CD4-positive, alpha-beta T cell treated with Interferon alpha-2 for 1 hour (primary cell): Measurements from ENCODE around the gene JAZF1.
"Not testable (repeated sequence)": the region's sequence is repeated elsewhere in the genome, so short reads cannot be mapped to it uniquely, and the experiment has no call there.

Experiments used
- DNase-seq, 2 donors: peaks; one replicate each; pipeline ENCODE4 v3.0.0-alpha.2; 2020 to 2022

JAZF1 gene

GRCh38 chr7:27933671-27934565 lies 246.7 kb downstream of the JAZF1 start:
- DNase-seq, result no peak

- no peak for DNase-seq
Measured at GRCh38 chr7:27930910-27931476, 249.6 kb downstream of the JAZF1 start.

DNA sequence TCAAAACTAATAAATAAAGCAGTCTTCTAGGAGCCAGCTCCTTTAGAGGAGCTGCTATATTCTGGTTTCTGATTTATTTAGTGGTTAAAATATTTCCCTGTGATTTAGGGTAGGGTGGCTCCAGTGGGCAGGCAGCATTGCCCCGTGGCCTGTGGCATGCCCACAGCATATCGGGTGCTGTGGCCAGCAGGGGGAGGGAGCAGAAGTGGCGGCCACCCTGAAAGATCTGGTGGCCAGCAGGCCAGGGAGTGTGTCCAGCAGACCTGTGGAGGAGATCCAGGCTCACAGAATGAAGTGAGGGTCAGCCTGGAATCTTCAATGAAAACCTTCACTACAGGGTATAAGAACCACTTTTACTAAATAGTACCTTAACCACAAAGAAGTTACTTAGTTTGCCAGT lies 251.5 kb downstream of the JAZF1 start:
- no peak for DNase-seq

GRCh38 chr7:27928001-27928400 lies 252.6 kb downstream of the JAZF1 start:
- no peak for DNase-seq

DNA sequence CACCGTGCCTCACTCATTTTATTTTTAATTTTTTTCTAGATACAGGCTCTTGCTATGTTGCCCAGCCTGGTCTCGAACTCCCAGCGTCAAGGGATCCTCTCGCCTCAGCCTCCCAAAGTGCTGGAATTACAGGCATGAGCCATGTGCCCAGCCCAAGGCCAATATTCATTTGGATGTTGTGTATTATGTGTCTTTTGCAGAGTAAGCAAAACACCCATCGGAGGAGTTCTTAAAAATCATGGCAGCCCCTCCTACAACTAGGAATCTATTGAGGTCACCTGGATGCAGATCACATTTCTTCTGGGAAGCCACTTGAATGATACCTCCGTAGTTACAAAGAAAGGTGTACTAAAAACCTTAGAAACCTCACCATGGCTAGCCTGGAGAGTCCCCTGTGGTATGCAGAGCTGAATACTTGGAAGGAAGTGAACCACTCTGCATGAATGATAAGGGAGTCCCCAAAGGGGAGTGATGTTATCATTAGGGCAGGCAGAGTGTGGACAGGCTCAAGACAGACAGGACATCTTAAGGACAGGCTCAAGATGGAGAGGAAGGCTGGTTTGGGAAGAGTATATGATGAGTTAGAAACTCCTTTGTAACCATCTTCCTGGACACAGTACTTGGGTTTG lies 254.9 kb downstream of the JAZF1 start:
- DNase-seq, result no peak

DNA sequence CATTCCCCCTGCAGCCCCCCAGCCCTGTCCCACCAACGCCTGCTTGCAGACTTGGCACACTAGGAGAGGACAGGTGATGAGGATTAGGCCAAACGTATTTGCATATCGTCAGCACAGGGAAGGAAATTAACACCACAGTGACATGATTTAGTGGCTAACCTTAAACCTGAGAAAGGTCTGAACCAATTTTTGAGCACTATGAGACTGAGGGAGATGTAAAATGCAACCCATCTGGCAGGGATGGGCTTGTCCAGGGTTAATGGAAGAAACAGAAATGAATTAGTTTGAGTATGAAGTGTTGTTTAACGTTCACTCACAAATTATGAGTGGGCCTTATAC lies 257.0 kb downstream of the JAZF1 start:
- DNase-seq, result no peak

DNA sequence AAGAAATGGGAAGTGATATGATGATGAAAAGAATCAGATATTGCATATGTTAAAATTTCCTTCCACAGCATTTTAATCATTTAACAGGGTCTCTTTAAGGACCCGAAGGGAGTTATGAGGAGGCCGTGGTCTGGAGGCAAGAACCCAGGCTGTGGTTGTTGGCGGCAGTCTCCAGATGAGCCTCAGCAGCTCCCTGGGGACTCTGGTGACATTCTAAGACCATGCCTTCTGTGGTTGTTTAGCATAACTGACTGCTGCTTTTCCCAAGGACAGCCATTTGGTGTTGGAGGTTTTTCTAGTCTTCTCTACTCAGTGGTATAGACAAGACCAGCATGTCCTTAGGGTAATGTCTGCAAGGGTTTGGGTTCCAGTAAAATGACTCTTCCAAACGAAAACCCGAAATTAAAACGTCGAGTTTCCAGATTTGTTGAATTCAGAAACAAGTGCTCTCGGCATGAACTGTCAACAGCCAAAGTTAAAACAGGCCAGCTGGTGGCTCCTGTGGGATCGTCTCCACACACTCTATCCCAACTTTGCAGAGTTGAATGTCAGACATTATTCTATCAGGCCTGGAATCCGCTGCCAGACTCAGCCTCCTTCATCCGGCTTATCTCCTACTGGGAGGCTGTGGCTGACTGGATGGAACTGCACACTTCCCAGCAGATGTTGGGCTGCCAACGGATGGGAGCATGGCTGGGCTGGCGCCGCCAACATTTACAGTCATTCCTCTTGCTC lies 257.5 kb downstream of the JAZF1 start:
- no peak for DNase-seq

DNA sequence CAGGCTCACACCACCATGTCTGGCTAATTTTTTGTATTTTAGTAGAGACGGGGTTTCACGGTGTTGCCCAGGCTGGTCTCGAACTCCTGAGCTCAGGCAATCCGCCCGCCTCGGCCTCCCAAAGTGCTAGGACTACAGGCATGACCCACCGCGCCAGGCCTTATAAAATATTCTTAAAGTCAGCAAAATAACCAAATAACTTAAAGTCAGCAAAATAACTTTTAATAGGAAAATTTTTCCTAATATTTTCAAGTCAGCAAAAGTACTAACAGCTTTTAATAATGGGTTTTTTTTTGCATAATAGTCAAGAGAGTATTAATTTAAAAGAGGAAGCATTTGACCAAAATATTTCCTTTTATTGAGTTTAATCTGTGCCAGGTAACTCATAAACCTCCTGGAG lies 258.2 kb downstream of the JAZF1 start:
- not testable (repeated sequence) for DNase-seq

- DNase-seq, result peak in 1 of 2 donors; percentile 57
Measured at GRCh38 chr7:27921081-27921836, 259.3 kb downstream of the JAZF1 start.

DNA sequence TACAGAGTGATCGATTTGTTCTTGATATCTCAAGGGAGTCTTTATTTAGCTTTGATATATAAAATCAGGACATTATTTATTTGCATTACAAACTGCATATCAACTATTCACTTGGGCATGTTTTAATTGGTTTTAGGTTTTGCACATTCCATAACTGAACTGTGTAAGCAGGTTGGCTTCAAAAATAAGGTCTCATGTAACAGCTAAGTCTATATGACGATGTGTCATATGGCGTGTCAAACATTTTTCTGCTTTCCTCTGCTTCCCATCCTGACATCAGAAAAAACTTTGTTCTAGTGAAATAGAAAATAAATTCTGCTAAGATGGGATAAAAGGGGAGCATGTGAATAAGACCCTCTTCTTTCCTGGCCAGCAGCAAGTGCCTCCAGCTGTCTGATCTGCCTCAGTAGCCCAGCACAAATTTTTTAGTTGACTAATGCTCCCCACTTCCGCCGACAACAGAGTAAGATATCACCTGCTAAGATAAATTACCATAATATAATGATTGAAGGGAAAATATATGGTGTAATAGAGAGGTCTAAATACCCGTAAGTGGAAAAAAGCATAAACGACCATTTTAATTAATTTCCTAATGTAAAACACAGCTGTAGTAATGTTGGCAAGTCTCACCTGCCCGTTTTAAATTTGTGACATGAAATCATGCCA lies 260.2 kb downstream of the JAZF1 start:
- DNase-seq, result no peak

DNA sequence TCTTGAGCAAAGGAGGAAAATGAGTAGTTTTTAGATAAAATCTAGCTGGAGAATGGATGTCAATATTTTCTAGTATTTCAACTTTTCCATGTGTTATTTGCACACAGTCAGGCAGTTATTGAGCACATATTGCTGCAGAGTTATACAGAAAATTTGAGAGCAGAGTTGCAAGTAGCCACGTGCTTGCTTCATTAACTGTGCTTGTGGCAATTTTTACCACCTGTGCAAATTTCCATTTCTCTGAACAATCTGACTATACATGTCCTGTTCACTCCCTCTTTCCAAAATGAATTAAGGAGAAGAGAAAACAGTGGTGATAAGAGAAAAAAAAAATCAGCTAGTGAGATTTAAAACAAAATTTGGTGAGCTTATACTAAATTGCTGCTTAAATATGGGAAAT lies 262.1 kb downstream of the JAZF1 start:
- DNase-seq, result no peak

DNA sequence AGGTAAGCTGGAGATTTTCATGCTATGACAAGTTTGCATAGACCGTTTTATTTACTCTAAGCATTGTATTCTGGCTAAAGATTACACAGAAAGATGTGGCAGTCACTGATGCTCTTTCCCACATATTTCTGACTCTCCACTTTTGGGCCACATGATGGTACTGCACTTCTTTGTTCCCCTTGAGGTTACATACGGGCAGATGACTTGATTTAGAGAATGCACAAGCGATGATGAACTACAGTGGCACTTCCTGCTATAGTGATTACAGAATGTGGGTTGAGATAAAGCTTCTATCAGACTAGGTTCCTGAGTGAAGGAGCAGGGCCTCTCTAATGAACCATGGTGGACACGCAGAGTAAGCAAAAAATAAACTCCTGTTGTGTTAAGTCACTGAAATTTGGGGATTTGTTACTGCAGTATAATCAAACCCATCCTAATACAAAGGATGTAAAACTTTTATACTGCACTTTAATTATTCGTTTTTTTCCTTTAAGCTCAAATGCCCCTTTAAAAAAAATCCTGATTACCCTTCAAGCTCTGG lies 262.8 kb downstream of the JAZF1 start:
- DNase-seq, result no peak

DNA sequence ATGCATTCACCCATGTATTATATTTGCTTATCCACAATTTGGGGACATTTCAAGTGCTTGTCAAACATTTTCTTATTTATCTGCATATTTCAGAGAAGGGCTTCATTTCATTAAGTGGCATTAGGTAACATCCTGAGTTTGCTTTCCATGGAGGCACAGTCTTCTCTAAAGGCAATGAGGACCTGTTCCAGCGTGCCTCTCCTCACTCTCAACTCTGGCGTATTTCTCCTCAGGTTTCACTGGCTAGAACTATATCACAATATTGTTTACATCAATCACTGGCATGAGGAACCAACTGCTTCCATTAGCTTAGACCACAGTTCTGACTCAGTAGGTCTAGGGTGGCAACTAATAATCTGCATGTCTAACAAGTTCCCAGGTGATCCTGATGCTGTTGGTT lies 263.5 kb downstream of the JAZF1 start:
- no peak for DNase-seq

- DNase-seq, result no peak
Measured at GRCh38 chr7:27916372-27916771, 264.2 kb downstream of the JAZF1 start.

GRCh38 chr7:27914409-27914808 lies 266.2 kb downstream of the JAZF1 start:
- DNase-seq, result no peak

DNA sequence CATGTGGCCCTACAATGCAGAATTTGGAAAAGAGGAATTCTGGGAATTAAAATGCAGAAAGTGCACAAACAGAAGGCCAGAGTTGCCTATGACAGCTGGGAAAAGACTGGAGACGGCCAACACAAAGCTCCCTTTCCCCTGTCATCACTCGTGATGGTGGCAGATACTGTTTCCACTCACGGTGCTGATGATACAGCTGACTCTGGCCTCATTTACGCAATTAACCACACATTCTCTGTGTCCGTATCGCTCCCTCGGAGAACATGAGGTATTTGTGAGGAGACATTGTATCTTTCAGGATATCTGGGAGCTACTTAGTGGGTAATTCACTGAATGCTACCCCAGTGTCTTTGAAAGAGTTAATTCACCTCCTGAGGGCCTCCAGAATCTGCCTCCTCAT lies 267.8 kb downstream of the JAZF1 start:
- no peak for DNase-seq

DNA sequence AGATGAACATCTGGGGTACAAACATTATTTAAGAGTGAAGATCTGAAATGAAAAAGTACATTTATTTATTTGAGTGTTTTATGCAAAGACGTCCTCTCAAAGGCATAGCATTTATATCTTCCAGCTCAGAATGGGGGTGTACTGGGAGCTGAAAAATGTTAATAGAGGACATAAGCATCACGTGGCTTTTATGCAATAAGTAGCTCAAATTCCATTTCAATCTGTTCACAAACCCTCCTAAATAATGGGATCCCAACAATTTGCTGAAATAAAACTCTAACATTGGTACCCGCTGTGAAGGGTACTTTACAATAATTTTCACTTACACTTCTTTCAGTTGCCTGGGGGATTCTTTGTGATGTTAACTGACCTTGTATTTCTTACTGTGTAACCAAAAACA lies 268.7 kb downstream of the JAZF1 start:
- no peak for DNase-seq

DNA sequence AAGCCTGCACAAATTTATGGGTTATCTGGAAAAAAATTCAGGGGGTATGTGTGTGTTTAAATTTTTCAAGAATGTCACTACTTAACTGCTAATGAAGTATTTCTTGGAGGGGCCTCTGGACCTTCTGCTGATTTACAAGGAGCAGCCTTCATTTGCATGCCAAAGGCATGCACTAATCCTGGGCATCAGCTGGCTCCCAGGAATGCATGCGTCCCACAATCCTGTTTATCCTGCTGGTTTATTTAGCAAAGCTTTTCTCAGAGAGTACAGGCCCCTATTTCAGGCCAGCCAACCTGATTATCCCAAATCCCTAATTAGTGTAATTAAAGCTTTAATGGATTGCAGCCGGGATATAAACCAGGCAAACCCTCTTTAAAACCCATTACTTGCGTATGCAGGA lies 270.3 kb downstream of the JAZF1 start:
- DNase-seq, result no peak

DNA sequence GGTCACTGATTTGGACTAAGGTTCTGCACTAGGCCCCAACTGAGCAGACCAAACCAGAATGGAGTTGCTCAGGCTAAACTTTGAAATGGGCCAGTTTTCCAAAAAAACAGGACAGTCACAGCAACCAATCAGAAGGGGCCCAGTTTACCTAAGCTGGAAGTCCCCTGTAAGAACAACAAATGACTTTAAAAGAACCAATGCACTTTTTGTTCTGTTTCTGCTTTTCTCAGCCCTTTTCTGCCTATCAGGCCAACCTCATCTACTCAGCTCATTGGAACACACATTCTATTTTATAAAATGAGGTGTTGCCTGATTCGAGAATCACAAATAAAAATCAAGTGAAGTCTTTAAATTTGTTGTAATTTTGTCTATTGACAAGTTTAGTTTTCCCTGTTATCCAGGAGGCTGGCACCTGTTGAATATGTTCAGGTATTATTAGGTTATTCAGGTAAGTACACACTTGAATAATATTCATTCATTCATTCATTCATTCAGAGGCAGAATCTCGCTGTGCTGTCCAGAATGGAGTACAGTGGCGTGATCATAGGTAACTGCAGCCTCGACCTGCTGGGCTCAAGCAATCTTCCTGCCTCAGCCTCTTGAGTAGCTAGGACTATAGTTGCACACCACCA lies 271.9 kb downstream of the JAZF1 start:
- no peak for DNase-seq

DNA sequence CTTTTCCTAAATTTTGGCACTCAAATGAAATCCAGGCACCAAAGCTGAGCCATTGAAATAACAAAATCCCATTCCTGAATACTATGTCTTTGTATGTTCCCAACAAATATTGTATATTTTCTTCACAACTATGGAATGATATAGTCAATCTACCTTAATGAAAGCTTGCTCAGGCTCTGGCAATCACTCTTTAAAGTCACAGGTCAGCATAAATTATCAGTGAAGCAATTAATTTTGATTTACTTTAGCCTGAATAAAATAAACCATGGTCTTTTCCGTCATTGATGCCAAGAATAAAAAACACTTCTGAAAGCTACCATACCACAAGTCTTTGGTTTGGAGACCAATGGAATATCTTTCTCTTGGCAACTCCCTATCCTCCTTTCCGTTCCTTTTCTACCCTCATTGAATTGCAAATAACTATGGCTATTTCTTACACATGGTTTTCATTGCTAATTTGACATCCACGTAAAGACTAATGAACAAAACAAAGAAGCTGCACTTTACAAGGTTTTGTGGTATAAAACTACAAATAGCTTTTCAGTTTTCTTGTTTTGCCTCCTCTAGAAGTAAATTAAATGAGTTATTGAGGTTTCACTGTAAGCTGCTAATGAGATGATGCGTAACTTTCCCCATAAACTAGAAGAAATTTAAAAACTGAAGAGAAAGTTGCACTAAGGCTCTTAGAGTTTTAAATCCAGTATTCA lies 274.1 kb downstream of the JAZF1 start:
- DNase-seq, result no peak

- no peak for DNase-seq
Measured at GRCh38 chr7:27905951-27906350, 274.6 kb downstream of the JAZF1 start.
